Trophoblast cell (in vitro differentiated cells and primary cell): ENCODE data around the gene PHF21B.

ENCODE experiments used
- DNase-seq, 2 donors: peaks; one replicate each; pipeline ENCODE4 v3.0.0-alpha.2; 2016
- H2AFZ ChIP-seq: 2 replicates; pipeline ENCODE4 v1.6.1; 2013; ENCODE audit warnings: low read length, moderate library complexity, mild to moderate bottlenecking; ENCODE audit not compliant: insufficient read depth, poor library complexity
- H2AK5ac ChIP-seq: 2 replicates; pipeline ENCODE4 v1.6.1; 2013; ENCODE audit warnings: mild to moderate bottlenecking, low read length
- H2BK120ac ChIP-seq: 2 replicates; pipeline ENCODE4 v1.6.1; 2013; ENCODE audit warnings: low read length, mild to moderate bottlenecking, moderate library complexity; ENCODE audit not compliant: insufficient read depth, poor library complexity
- H2BK12ac ChIP-seq: 2 replicates; pipeline ENCODE4 v1.6.1; 2013; ENCODE audit warnings: mild to moderate bottlenecking, low read length, moderate library complexity
- H2BK5ac ChIP-seq: 2 replicates; pipeline ENCODE4 v1.6.1; 2013; ENCODE audit warnings: low read length, low read depth, moderate library complexity, mild to moderate bottlenecking; ENCODE audit not compliant: poor library complexity
- H3K14ac ChIP-seq: 2 replicates; pipeline ENCODE4 v1.6.1; 2013; ENCODE audit warnings: mild to moderate bottlenecking, low read length
- H3K18ac ChIP-seq: 2 replicates; pipeline ENCODE4 v1.6.1; 2013; ENCODE audit warnings: mild to moderate bottlenecking, low read length
- H3K23ac ChIP-seq: 2 replicates; pipeline ENCODE4 v1.6.1; 2013; ENCODE audit warnings: low read length
- H3K27ac ChIP-seq: 2 replicates; pipeline ENCODE4 v1.5.1; 2013; ENCODE audit warnings: low read depth, mild to moderate bottlenecking, inconsistent platforms, low read length, moderate library complexity
- H3K27me3 ChIP-seq: 2 replicates; pipeline ENCODE4 v1.6.1; 2013; ENCODE audit warnings: inconsistent platforms, mild to moderate bottlenecking, low read length, moderate library complexity; ENCODE audit not compliant: insufficient read depth
- H3K36me3 ChIP-seq, 2 experiments: 1 replicate in 1 of 2; 2 replicates in 1 of 2; pipeline ENCODE4 v1.6.1; 2013; ENCODE audit warnings: low read length in 2 of 2, mild to moderate bottlenecking in 2 of 2, moderate library complexity in 1 of 2; ENCODE audit not compliant: insufficient read depth in 2 of 2, control insufficient read depth in 1 of 2
- H3K4ac ChIP-seq: 2 replicates; pipeline ENCODE4 v1.6.1; 2013; ENCODE audit warnings: low read depth, mild to moderate bottlenecking, low read length, moderate library complexity
- H3K4me1 ChIP-seq, 2 experiments: 1 replicate in 1 of 2; 2 replicates in 1 of 2; pipeline ENCODE4 v1.6.1; 2013; ENCODE audit warnings: low read length in 2 of 2, mild to moderate bottlenecking in 2 of 2, moderate library complexity in 1 of 2; ENCODE audit not compliant: insufficient read depth in 2 of 2, control insufficient read depth in 1 of 2
- H3K4me2 ChIP-seq: 2 replicates; pipeline ENCODE4 v1.6.1; 2013; ENCODE audit warnings: inconsistent platforms, mild to moderate bottlenecking, low read length, moderate library complexity
- H3K4me3 ChIP-seq: 2 replicates; pipeline ENCODE4 v1.5.1; 2013; ENCODE audit warnings: mild to moderate bottlenecking, low read depth, low read length, inconsistent platforms
- H3K79me1 ChIP-seq: one replicate; pipeline ENCODE4 v1.6.1; 2013; ENCODE audit warnings: low read length
- H3K79me2 ChIP-seq: 2 replicates; pipeline ENCODE4 v1.6.1; 2013; ENCODE audit warnings: low read length, mild to moderate bottlenecking; ENCODE audit not compliant: control insufficient read depth, insufficient read depth, poor library complexity
- H3K9ac ChIP-seq: 2 replicates; pipeline ENCODE4 v1.6.1; 2013; ENCODE audit warnings: mild to moderate bottlenecking, low read length
- H3K9me3 ChIP-seq: 2 replicates; pipeline ENCODE4 v1.6.1; 2013; ENCODE audit warnings: low read depth, mild to moderate bottlenecking, control low read depth, inconsistent platforms, low read length; ENCODE audit not compliant: insufficient read depth
- H4K12ac ChIP-seq: 2 replicates; pipeline ENCODE4 v1.6.1; 2013; ENCODE audit warnings: low read depth, mild to moderate bottlenecking, low read length, moderate library complexity
- H4K8ac ChIP-seq: 2 replicates; pipeline ENCODE4 v1.6.1; 2013; ENCODE audit warnings: low read depth, mild to moderate bottlenecking, low read length, moderate library complexity
- H4K91ac ChIP-seq: one replicate; pipeline ENCODE4 v1.6.1; 2013; ENCODE audit warnings: low read depth, mild to moderate bottlenecking, low read length, moderate library complexity
- WGBS: extraction: QIAGEN DNeasy Blood & Tissue Kit; methylation state at CpG from one replicate; pipeline ENCODE4 v1.1.7; 2013; ENCODE audit warnings: missing lambda C conversion rate; ENCODE audit not compliant: insufficient read length, insufficient coverage; ENCODE audit errors: extremely low coverage; 5-methylcytosine and 5-hydroxymethylcytosine counted together

Gene PHF21B

DNA sequence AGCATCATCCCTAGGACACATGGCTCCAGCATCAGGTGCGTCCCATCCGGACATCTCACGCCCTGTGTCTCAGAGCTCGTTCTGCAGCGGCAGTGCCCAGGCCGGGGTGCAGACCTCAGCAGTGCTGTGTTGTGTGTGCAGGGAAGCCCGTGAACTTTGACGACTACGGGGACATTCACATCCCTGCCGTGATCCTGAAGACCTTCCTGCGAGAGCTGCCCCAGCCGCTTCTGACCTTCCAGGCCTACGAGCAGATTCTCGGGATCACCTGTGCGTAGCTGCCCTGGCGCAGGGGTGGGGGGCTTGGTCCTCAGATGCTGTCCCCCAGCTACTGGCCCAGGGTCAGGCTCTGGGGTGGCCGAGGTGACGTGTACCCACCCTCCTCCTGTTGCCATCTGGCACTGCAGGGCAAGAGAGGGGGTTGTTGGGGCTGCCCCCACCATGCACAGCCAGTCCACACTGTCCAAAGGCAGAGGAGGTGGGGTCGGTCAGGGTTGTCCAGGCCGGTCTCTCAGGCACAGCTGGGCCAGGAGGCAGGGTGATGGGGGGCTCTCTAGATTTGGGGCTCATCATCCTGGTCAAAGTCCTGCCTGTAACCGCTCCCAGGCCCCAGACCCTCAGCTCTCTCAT, 160.9 kb downstream of the PHF21B start:
- no peak overlapping the region for H3K14ac ChIP-seq
- no peak overlapping the region for H3K4ac ChIP-seq
- H3K18ac ChIP-seq: no peak overlapping the region
- no peaks in the 10 kb centered on the region for H3K27me3 ChIP-seq
- no peak overlapping the region for H2AK5ac ChIP-seq
- no peak for DNase-seq
- H2AFZ ChIP-seq: no peak overlapping the region
- no peak overlapping the region for H3K23ac ChIP-seq
- H4K12ac ChIP-seq: no peak overlapping the region
- no peak overlapping the region for H3K9ac ChIP-seq
- H2BK12ac ChIP-seq: no peak overlapping the region
- H3K4me1 ChIP-seq: no peaks in the 10 kb centered on the region
- no peaks in the 10 kb centered on the region for H3K79me1 ChIP-seq
- no peak overlapping the region for H3K27ac ChIP-seq
- peaks cover 32 to 37% of the 10 kb centered on the region in 2 experiments for H3K36me3 ChIP-seq
- no peak overlapping the region for H2BK120ac ChIP-seq
- WGBS: no CpG with 5 or more reads among the region's 21 CpGs
- H3K4me3 ChIP-seq: no peak overlapping the region
- H3K79me2 ChIP-seq: no peaks in the 10 kb centered on the region
- H2BK5ac ChIP-seq: no peak overlapping the region
- H3K4me2 ChIP-seq: no peak overlapping the region
- H3K9me3 ChIP-seq: no peaks in the 10 kb centered on the region
- H4K8ac ChIP-seq: no peak overlapping the region
- H4K91ac ChIP-seq: no peak overlapping the region

GRCh38 chr22:44848296-44848741, 161.5 kb downstream of the PHF21B start:
- H4K12ac ChIP-seq: no peak overlapping the region
- no peaks in the 10 kb centered on the region for H3K4me1 ChIP-seq
- H3K27me3 ChIP-seq: no peaks in the 10 kb centered on the region
- H3K4me2 ChIP-seq: no peak overlapping the region
- no peak overlapping the region for H4K8ac ChIP-seq
- no peak overlapping the region for H3K4me3 ChIP-seq
- H2AK5ac ChIP-seq: no peak overlapping the region
- H3K79me2 ChIP-seq: no peaks in the 10 kb centered on the region
- no peak overlapping the region for H3K23ac ChIP-seq
- no peak overlapping the region for H3K9ac ChIP-seq
- H3K9me3 ChIP-seq: no peaks in the 10 kb centered on the region
- no peak overlapping the region for H2BK120ac ChIP-seq
- H3K18ac ChIP-seq: no peak overlapping the region
- no peak overlapping the region for H2AFZ ChIP-seq
- H3K27ac ChIP-seq: no peak overlapping the region
- H3K79me1 ChIP-seq: no peaks in the 10 kb centered on the region
- H3K14ac ChIP-seq: no peak overlapping the region
- WGBS: no CpG with 5 or more reads among the region's 14 CpGs
- H3K4ac ChIP-seq: no peak overlapping the region
- H4K91ac ChIP-seq: no peak overlapping the region
- H2BK5ac ChIP-seq: no peak overlapping the region
- peaks cover 32 to 37% of the 10 kb centered on the region in 2 experiments for H3K36me3 ChIP-seq
- no peak for DNase-seq
- no peak overlapping the region for H2BK12ac ChIP-seq

- WGBS: no CpG with 5 or more reads among the region's 18 CpGs
- Histone ChIP-seq H3K27ac (no peak overlapping the region), H2BK5ac (no peak overlapping the region), H2AFZ (no peak overlapping the region), H3K9me3 (no peaks in the 10 kb centered on the region), H3K36me3 (peaks cover 32 to 37% of the 10 kb centered on the region in 2 experiments), H3K18ac (no peak overlapping the region), H3K23ac (no peak overlapping the region), H3K79me1 (no peaks in the 10 kb centered on the region), H3K27me3 (no peaks in the 10 kb centered on the region), H3K79me2 (no peaks in the 10 kb centered on the region), H3K4me3 (no peak overlapping the region), H2BK120ac (no peak overlapping the region), H4K91ac (no peak overlapping the region), H3K4me2 (no peak overlapping the region), H3K4ac (no peak overlapping the region), H3K9ac (no peak overlapping the region), H2BK12ac (no peak overlapping the region), H4K8ac (no peak overlapping the region), H2AK5ac (no peak overlapping the region), H4K12ac (no peak overlapping the region), H3K4me1 (no peaks in the 10 kb centered on the region), H3K14ac (no peak overlapping the region)
- DNase-seq: no peak
Observed at GRCh38 chr22:44847892-44848291, 161.9 kb downstream of the PHF21B start.

DNA sequence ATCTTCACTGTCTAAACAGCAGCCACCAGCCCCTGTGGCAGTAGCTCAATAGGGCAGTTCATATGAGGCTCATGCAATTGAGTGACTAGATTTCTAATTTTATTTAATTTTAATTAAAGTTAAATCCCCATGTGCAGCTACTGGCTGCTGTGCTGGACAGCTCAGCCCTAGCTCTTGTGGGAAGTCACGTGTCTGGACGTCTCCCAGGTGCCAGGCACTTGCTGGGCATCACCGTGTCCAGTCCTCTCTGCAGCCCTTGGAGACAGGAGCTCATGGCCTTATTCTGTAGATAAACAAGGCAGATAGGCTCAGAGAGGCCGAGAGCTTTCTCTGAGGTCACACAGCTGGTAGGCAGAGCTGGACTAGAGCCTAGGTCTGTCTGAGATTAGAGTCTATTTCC, 162.4 kb downstream of the PHF21B start:
- Histone ChIP-seq H2BK12ac (no peak overlapping the region), H3K14ac (no peak overlapping the region), H3K79me2 (no peaks in the 10 kb centered on the region), H4K12ac (no peak overlapping the region), H2AK5ac (no peak overlapping the region), H3K4me2 (no peak overlapping the region), H3K36me3 (peaks cover 32 to 37% of the 10 kb centered on the region in 2 experiments), H3K4ac (no peak overlapping the region), H3K18ac (no peak overlapping the region), H3K27me3 (no peaks in the 10 kb centered on the region), H2BK120ac (no peak overlapping the region), H3K9me3 (no peaks in the 10 kb centered on the region), H3K4me3 (no peak overlapping the region), H3K9ac (no peak overlapping the region), H2BK5ac (no peak overlapping the region), H3K79me1 (no peaks in the 10 kb centered on the region), H3K23ac (no peak overlapping the region), H3K27ac (no peak overlapping the region), H2AFZ (no peak overlapping the region), H4K91ac (no peak overlapping the region), H3K4me1 (no peaks in the 10 kb centered on the region), H4K8ac (no peak overlapping the region)
- WGBS: no CpG with 5 or more reads among the region's 4 CpGs
- DNase-seq: no peak
